Tibial artery (tissue), 4 donors: ENCODE results near the gene TPH2.

Source experiments
- DNase-seq, 2 donors: peaks; one replicate each; pipeline ENCODE4 v3.0.0-alpha.2; 2019
- H3K27ac ChIP-seq, 2 donors: fragments of 200-600 bp; sonication (generic) in 1 of 2; 1 replicate in 1 of 2; 2 replicates in 1 of 2; pipeline ENCODE4 v1.5.1; 2018 to 2019; ENCODE audit warnings: mild to moderate bottlenecking in 1 of 2
- H3K27me3 ChIP-seq, 2 donors: fragments of 200-600 bp; sonication (generic) in 1 of 2; one replicate each; pipeline versions ENCODE4 v1.5.1 to v1.6.0; 2016 to 2019
- H3K36me3 ChIP-seq, 3 donors: fragments of 200-600 bp; sonication (generic) in 2 of 3; one replicate each; pipeline ENCODE4 v1.5.1; 2016 to 2019; ENCODE audit warnings: mild to moderate bottlenecking in 2 of 3
- H3K4me1 ChIP-seq, 4 donors: fragments of 200-600 bp; sonication (generic) in 2 of 4; 1 replicate in 3 of 4; 2 replicates in 1 of 4; pipeline ENCODE4 v1.5.1; 2016 to 2019
- H3K4me3 ChIP-seq, 2 donors: fragments of 200-600 bp; sonication (generic) in 1 of 2; 1 replicate in 1 of 2; 2 replicates in 1 of 2; pipeline ENCODE4 v1.5.1; 2018 to 2019; ENCODE audit warnings: mild to moderate bottlenecking in 2 of 2
- H3K9me3 ChIP-seq, 3 donors: fragments of 200-600 bp; sonication (generic) in 1 of 3; one replicate each; pipeline ENCODE4 v1.5.1; 2016 to 2019
- CTCF ChIP-seq, 2 experiments: fragments of 200-600 bp in 1 of 2; fragments of 450-650 bp in 1 of 2; IDR thresholded peaks; one replicate each; pipeline ENCODE4 v1.5.1; 2017 to 2019; ENCODE audit warnings: antibody characterized with exemption in 2 of 2, mild to moderate bottlenecking in 1 of 2, moderate library complexity in 1 of 2
- intact Hi-C: fragments of 100-400 bp; cut with DNase I; formaldehyde crosslinking; loops from one replicate; pipeline ENCODE4 v1.15.0; 2023; ENCODE audit warnings: low total_unique reads

The TPH2 gene

GRCh38 chr12:72037006-72037795 lies 98.6 kb downstream of the TPH2 start:
- Histone ChIP-seq H3K4me3 (no peak overlapping the region), H3K36me3 (no peaks in the 10 kb centered on the region), H3K27me3 (no peaks in the 10 kb centered on the region), H3K9me3 (no peaks in the 10 kb centered on the region), H3K27ac (no peak overlapping the region), H3K4me1 (no peaks in the 10 kb centered on the region)
- TF ChIP-seq CTCF (IDR thresholded peaks at IDR 0.05): no peak
- no peak for DNase-seq
- intact Hi-C loops: no loop called here

GRCh38 chr12:72041811-72042210 lies 103.2 kb downstream of the TPH2 start:
- no peaks in the 10 kb centered on the region for H3K27me3 ChIP-seq
- H3K4me1 ChIP-seq: no peaks in the 10 kb centered on the region
- no peak for TF ChIP-seq CTCF (IDR thresholded peaks at IDR 0.05)
- H3K4me3 ChIP-seq: no peak overlapping the region
- no peak for DNase-seq
- no peak overlapping the region for H3K27ac ChIP-seq
- H3K36me3 ChIP-seq: no peaks in the 10 kb centered on the region
- no peaks in the 10 kb centered on the region for H3K9me3 ChIP-seq
- intact Hi-C loops: no loop called here

GRCh38 chr12:72053604-72054003 lies 115.0 kb downstream of the TPH2 start:
- no peaks in the 10 kb centered on the region for H3K9me3 ChIP-seq
- H3K27me3 ChIP-seq: no peaks in the 10 kb centered on the region
- no peak overlapping the region for H3K4me3 ChIP-seq
- no peak for DNase-seq
- no peaks in the 10 kb centered on the region for H3K4me1 ChIP-seq
- intact Hi-C loops: no loop called here
- no peaks in the 10 kb centered on the region for H3K36me3 ChIP-seq
- no peak for TF ChIP-seq CTCF (IDR thresholded peaks at IDR 0.05)
- no peak overlapping the region for H3K27ac ChIP-seq

- Histone ChIP-seq H3K27me3 (no peaks in the 10 kb centered on the region), H3K27ac (no peak overlapping the region), H3K36me3 (no peaks in the 10 kb centered on the region), H3K4me3 (no peak overlapping the region), H3K9me3 (no peaks in the 10 kb centered on the region), H3K4me1 (no peaks in the 10 kb centered on the region)
- intact Hi-C loops: no loop called here
- DNase-seq: no peak
- no peak for TF ChIP-seq CTCF (IDR thresholded peaks at IDR 0.05)
Measured at GRCh38 chr12:72054511-72054910, 115.9 kb downstream of the TPH2 start.

GRCh38 chr12:72057330-72057914 lies 118.8 kb downstream of the TPH2 start:
- DNase-seq: no peak
- H3K36me3 ChIP-seq: no peaks in the 10 kb centered on the region
- no peaks in the 10 kb centered on the region for H3K27me3 ChIP-seq
- TF ChIP-seq CTCF (IDR thresholded peaks at IDR 0.05): no peak
- no peaks in the 10 kb centered on the region for H3K4me1 ChIP-seq
- H3K4me3 ChIP-seq: no peak overlapping the region
- H3K27ac ChIP-seq: no peak overlapping the region
- H3K9me3 ChIP-seq: no peaks in the 10 kb centered on the region
- intact Hi-C loops: no loop called here
